Right lobe of liver (tissue), 6 donors: ENCODE data around the gene SLC49A3. TPM values are rescaled to one million over a fixed set of nuclear protein-coding genes. Genes with fewer than 3 reads are reported as not detected.
"Not testable (repeated sequence)": the region's sequence is repeated elsewhere in the genome, so short reads cannot be mapped to it uniquely, and the experiment has no call there.

Experiments used
- ATAC-seq, 4 donors: fragments of 200-7000 bp; cut with Tn5 transposase; one replicate each; pipeline ENCODE4 v1.9.1; 2020; ENCODE audit warnings: mild to moderate bottlenecking in 4 of 4, moderate library complexity in 4 of 4
- DNase-seq, 3 donors: peaks; one replicate each; pipeline ENCODE4 v3.0.0-alpha.2; 2020
- H3K27ac ChIP-seq, 3 donors: fragments of 200-600 bp; one replicate each; pipeline ENCODE4 v1.8.0; 2022
- H3K27me3 ChIP-seq, 2 donors: fragments of 200-600 bp; one replicate each; pipeline ENCODE4 v1.8.0; 2022
- H3K36me3 ChIP-seq, 4 donors: fragments of 200-600 bp; sonication (generic) in 1 of 4; one replicate each; pipeline versions ENCODE4 v1.5.1 to v1.8.0; 2017 to 2022; ENCODE audit warnings: control low read depth in 1 of 4
- H3K4me1 ChIP-seq, 4 donors: fragments of 200-600 bp; sonication (generic) in 1 of 4; one replicate each; pipeline versions ENCODE4 v1.5.1 to v1.8.0; 2017 to 2022; ENCODE audit warnings: control low read depth in 1 of 4
- H3K4me3 ChIP-seq, 3 donors: fragments of 200-600 bp; one replicate each; pipeline ENCODE4 v1.8.0; 2022
- H3K9me3 ChIP-seq, 4 donors: fragments of 200-600 bp; sonication (generic) in 1 of 4; one replicate each; pipeline versions ENCODE4 v1.5.1 to v1.8.0; 2017 to 2022; ENCODE audit warnings: control low read depth in 1 of 4
- CTCF ChIP-seq, 4 donors: fragments of 200-600 bp in 3 of 4; fragments of 450-650 bp in 1 of 4; IDR thresholded peaks; one replicate each; pipeline versions ENCODE4 v1.5.1 to v1.8.0; 2016 to 2022; ENCODE audit warnings: antibody characterized with exemption in 4 of 4, mild to moderate bottlenecking in 2 of 4
- POLR2A ChIP-seq: fragments of 450-650 bp; IDR thresholded peaks from one replicate; pipeline ENCODE4 v1.6.1; 2017; ENCODE audit warnings: antibody characterized with exemption, mild to moderate bottlenecking
- WGBS: methylation state at CpG from one replicate; pipeline ENCODE4 v1.1.6; 2018; ENCODE audit warnings: low coverage, low lambda C conversion rate; ENCODE audit not compliant: insufficient coverage; ENCODE audit errors: missing lambda C conversion rate; 5-methylcytosine and 5-hydroxymethylcytosine counted together
- intact Hi-C, 2 donors: fragments of 100-400 bp; cut with DNase I; formaldehyde crosslinking; loops; one replicate each; pipeline versions ENCODE4 v1.11.2 to v1.14.1; 2022
- total RNA-seq, 6 experiments: library from RNA; depleted of rRNA in 2 of 6; stranded (reverse); fragments of >200 nt in 2 of 6; fragmentation: NEBNext Ultra II Directional in 3 of 6; extraction: Animal tissue kit (Norgen Biotek cat#: 25700) in 3 of 6; gene quantifications; one replicate each; pipeline versions ENCODE4 v1.1.0 to v1.2.4, GENCODE V29; 2016 to 2023
- donor health status: DM: no; HTN: yes; CAD: no.
- donor health status: DM: no; HTN: no; CAD: no.
- donor health status: DM: no; HTN: no; CAD: no.
- donor health status: DM: no; HTN: yes; CAD: no.
- donor health status: DM: no; HTN: yes; CAD: no.

SLC49A3 gene
- total RNA-seq, 6 experiments from 2014 or later: 2.9 to 9.0 (median 5.2) TPM

GRCh38 chr4:646460-646859 lies 42.5 kb downstream of the SLC49A3 start:
- no peaks in the 10 kb centered on the region for H3K9me3 ChIP-seq
- WGBS: 23% methylated on average over 30 of the region's 32 CpGs
- ATAC-seq (no peak), DNase-seq (peak in 1 of 3 donors; percentile 41)
- no peak overlapping the region for H3K4me3 ChIP-seq
- H3K36me3 ChIP-seq: no peaks in the 10 kb centered on the region
- intact Hi-C loops: no loop called here
- no peaks in the 10 kb centered on the region for H3K27me3 ChIP-seq
- H3K27ac ChIP-seq: no peak overlapping the region
- no peak for TF ChIP-seq POLR2A
- no peak for TF ChIP-seq CTCF (IDR thresholded peaks at IDR 0.05)
- no peaks in the 10 kb centered on the region for H3K4me1 ChIP-seq

- intact Hi-C loops, H3K27me3 ChIP-seq, H3K4me3 ChIP-seq, H3K27ac ChIP-seq, H3K4me1 ChIP-seq, DNase-seq, ATAC-seq, H3K9me3 ChIP-seq, H3K36me3 ChIP-seq: not testable (repeated sequence)
- WGBS: 58% methylated on average over 5 of the region's 6 CpGs
These were observed 46.6 kb downstream of the SLC49A3 start for GRCh38 chr4:642366-642765.

GRCh38 chr4:637536-638280 lies 51.2 kb downstream of the SLC49A3 start:
- intact Hi-C loops: no loop called here
- no peak for ATAC-seq
- H3K4me3 ChIP-seq: no peak overlapping the region
- no peaks in the 10 kb centered on the region for H3K9me3 ChIP-seq
- DNase-seq: peak; percentile 10 to 33 (median 30)
- TF ChIP-seq POLR2A (no peak), CTCF (IDR thresholded peaks at IDR 0.05) (no peak)
- H3K27ac ChIP-seq: no peak overlapping the region
- no peaks in the 10 kb centered on the region for H3K4me1 ChIP-seq
- H3K27me3 ChIP-seq: no peaks in the 10 kb centered on the region
- WGBS: 69% methylated on average over 9 of the region's 32 CpGs
- no peaks in the 10 kb centered on the region for H3K36me3 ChIP-seq

GRCh38 chr4:636628-637159 lies 52.3 kb downstream of the SLC49A3 start:
- ATAC-seq: peak in 1 of 4 donors; percentile 6
- intact Hi-C loops: no loop called here
- H3K9me3 ChIP-seq: no peaks in the 10 kb centered on the region
- WGBS: 37% methylated on average over 6 of the region's 13 CpGs
- peak in 2 of 3 donors; percentile 7 to 25 for DNase-seq
- no peak for TF ChIP-seq POLR2A
- no peak for TF ChIP-seq CTCF (IDR thresholded peaks at IDR 0.05)
- no peak overlapping the region for H3K4me3 ChIP-seq
- H3K36me3 ChIP-seq: no peaks in the 10 kb centered on the region
- H3K27ac ChIP-seq: no peak overlapping the region
- no peaks in the 10 kb centered on the region for H3K4me1 ChIP-seq
- H3K27me3 ChIP-seq: no peaks in the 10 kb centered on the region

GRCh38 chr4:635851-636627 lies 52.9 kb downstream of the SLC49A3 start:
- 69% methylated on average over 19 of the region's 22 CpGs for WGBS
- no peaks in the 10 kb centered on the region for H3K36me3 ChIP-seq
- no peak for TF ChIP-seq CTCF (IDR thresholded peaks at IDR 0.05)
- no peak for TF ChIP-seq POLR2A
- no peak overlapping the region for H3K4me3 ChIP-seq
- ATAC-seq (peak in 2 of 4 donors; percentile 16 to 25), DNase-seq (peak in 2 of 3 donors; percentile 14 to 39)
- no peaks in the 10 kb centered on the region for H3K4me1 ChIP-seq
- intact Hi-C loops: no loop called here
- no peaks in the 10 kb centered on the region for H3K9me3 ChIP-seq
- H3K27ac ChIP-seq: no peak overlapping the region
- H3K27me3 ChIP-seq: no peaks in the 10 kb centered on the region

GRCh38 chr4:635066-635835 lies 53.7 kb downstream of the SLC49A3 start:
- H3K4me3 ChIP-seq, H3K36me3 ChIP-seq, intact Hi-C loops, ATAC-seq, H3K4me1 ChIP-seq, H3K9me3 ChIP-seq, H3K27ac ChIP-seq, H3K27me3 ChIP-seq: not testable (repeated sequence)
- WGBS: 85% methylated on average over 10 of the region's 46 CpGs
- DNase-seq: peak in 2 of 3 donors; percentile 4 to 25
